Gastrocnemius medialis (tissue), 4 donors: ENCODE measurements around the gene SULF2.

Experiments used
- POLR2A ChIP-seq, 2 donors: fragments of 450-650 bp; IDR thresholded peaks; one replicate each; pipeline ENCODE4 v1.6.1; 2017; ENCODE audit warnings: antibody characterized with exemption in 2 of 2, mild to moderate bottlenecking in 2 of 2, moderate library complexity in 2 of 2
- TF ChIP-seq, protein P1 (sequence below), 5 experiments: fragments of 450-650 bp in 3 of 5; fragments of 200-600 bp in 2 of 5; sonication (generic) in 2 of 5; IDR thresholded peaks in 4 of 5; conservative IDR thresholded peaks in 1 of 5; 1 replicate in 4 of 5; 2 replicates in 1 of 5; pipeline ENCODE4 v1.5.1; 2016 to 2019; ENCODE audit warnings: antibody characterized with exemption in 5 of 5, mild to moderate bottlenecking in 3 of 5, moderate library complexity in 3 of 5

DNA sequence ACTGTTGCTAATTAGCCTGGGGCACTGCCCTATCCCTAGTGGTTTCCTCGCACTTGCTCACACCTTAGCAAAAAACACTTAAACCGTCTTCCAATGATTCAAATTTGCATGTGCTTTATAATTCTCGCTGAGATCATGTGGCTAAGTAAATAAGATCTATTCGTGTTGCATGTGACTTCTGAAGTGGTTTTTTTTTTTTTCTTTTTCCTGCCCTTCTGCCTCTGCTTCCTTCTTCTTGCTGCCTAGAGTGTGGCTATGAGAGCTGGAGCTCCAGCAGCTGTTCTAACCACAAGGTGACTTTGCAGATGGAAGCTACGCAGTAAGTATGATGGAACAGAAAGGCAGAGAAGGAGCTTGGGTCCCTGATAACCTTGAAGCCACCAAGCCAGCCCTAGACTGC, 36.5 kb downstream of the SULF2 start:
- TF ChIP-seq POLR2A (IDR thresholded peaks at IDR 0.05), result no peak
- TF ChIP-seq, protein P1, sequence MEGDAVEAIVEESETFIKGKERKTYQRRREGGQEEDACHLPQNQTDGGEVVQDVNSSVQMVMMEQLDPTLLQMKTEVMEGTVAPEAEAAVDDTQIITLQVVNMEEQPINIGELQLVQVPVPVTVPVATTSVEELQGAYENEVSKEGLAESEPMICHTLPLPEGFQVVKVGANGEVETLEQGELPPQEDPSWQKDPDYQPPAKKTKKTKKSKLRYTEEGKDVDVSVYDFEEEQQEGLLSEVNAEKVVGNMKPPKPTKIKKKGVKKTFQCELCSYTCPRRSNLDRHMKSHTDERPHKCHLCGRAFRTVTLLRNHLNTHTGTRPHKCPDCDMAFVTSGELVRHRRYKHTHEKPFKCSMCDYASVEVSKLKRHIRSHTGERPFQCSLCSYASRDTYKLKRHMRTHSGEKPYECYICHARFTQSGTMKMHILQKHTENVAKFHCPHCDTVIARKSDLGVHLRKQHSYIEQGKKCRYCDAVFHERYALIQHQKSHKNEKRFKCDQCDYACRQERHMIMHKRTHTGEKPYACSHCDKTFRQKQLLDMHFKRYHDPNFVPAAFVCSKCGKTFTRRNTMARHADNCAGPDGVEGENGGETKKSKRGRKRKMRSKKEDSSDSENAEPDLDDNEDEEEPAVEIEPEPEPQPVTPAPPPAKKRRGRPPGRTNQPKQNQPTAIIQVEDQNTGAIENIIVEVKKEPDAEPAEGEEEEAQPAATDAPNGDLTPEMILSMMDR (IDR thresholded peaks at IDR 0.05 in 4 of 5, conservative IDR thresholded peaks at IDR 0.05 in 1 of 5), result no peak
